ENCODE results near the gene CBX6. TPM values are rescaled to one million over a fixed set of nuclear protein-coding genes. Genes with fewer than 3 reads are reported as not detected.
"Not testable (repeated sequence)": the region's sequence is repeated elsewhere in the genome, so short reads cannot be mapped to it uniquely, and the experiment has no call there.

Gene CBX6
- total RNA-seq, 2 experiments from 2014 or later, result 45.2 to 67.2 TPM

- Histone ChIP-seq H3K4me2 (ENCODE audit: low read length) (no peak overlapping the region), H2AFZ (ENCODE audit: low read length) (no peak overlapping the region), H3K36me3 (ENCODE audit: insufficient read depth, low read length) (peaks cover 4% of the 10 kb centered on the region; the same call in 1 of the 2 replicates), H3K27ac (ENCODE audit: low read depth, low read length, poor library complexity, severe bottlenecking) (no peak overlapping the region), H3K4me1 (ENCODE audit: insufficient read depth, low read length, poor library complexity, severe bottlenecking) (no peaks in the 10 kb centered on the region), H3K79me2 (ENCODE audit: insufficient read depth, low read depth, low read length) (no peaks in the 10 kb centered on the region), H3K4me3 (ENCODE audit: low read depth, low read length, poor library complexity, severe bottlenecking) (no peak overlapping the region), H4K20me1 (ENCODE audit: insufficient read depth, low read length) (0 out of 2 replicates have a peak, but pooled peaks cover 5% of the 10 kb centered on the region), H3K9me3 (ENCODE audit: low read length) (no peaks in the 10 kb centered on the region), H3K9me2 (ENCODE audit: insufficient read depth, low read length) (no peaks in the 10 kb centered on the region)
- no peak for TF ChIP-seq CTCF (conservative IDR thresholded peaks at IDR 0.05; ENCODE audit: low read length)
- TF ChIP-seq EZH2phosphoT487 (IDR thresholded peaks at IDR 0.05; ENCODE audit: borderline replicate concordance, low read depth, low read length), result no peak
- intact Hi-C loops (cut with micrococcal nuclease; ENCODE audit: unreplicated experiment), result loop anchor here (5.0 kb wide), 1 partner anchor 91 kb away; no protein-coding TSS in a partner anchor
- ChIA-PET POLR2A (no interaction called here), CTCF (ENCODE audit: unreplicated experiment) (no interaction called here)
- no TSS peak for BruUV-seq (replicated peaks)
- no peak for DNase-seq (ENCODE audit: low spot score)
These were observed 13.5 kb downstream of the CBX6 start for GRCh38 chr22:38858492-38858891.

GRCh38 chr22:38854476-38854875 lies 17.5 kb downstream of the CBX6 start:
- H3K9me3 ChIP-seq (ENCODE audit: low read length); H3K36me3 ChIP-seq (ENCODE audit: insufficient read depth, low read length); H3K4me3 ChIP-seq (ENCODE audit: low read depth, low read length, poor library complexity, severe bottlenecking); intact Hi-C loops (cut with micrococcal nuclease; ENCODE audit: unreplicated experiment); H4K20me1 ChIP-seq (ENCODE audit: insufficient read depth, low read length); H3K9me2 ChIP-seq (ENCODE audit: insufficient read depth, low read length); H3K27ac ChIP-seq (ENCODE audit: low read depth, low read length, poor library complexity, severe bottlenecking); H3K4me2 ChIP-seq (ENCODE audit: low read length); CTCF ChIA-PET (ENCODE audit: unreplicated experiment); DNase-seq (ENCODE audit: low spot score); H3K79me2 ChIP-seq (ENCODE audit: insufficient read depth, low read depth, low read length); H2AFZ ChIP-seq (ENCODE audit: low read length); H3K4me1 ChIP-seq (ENCODE audit: insufficient read depth, low read length, poor library complexity, severe bottlenecking); BruUV-seq (replicated peaks): not testable (repeated sequence)
- POLR2A ChIA-PET, result interaction anchor here (0.7 kb wide), 1 partner anchor 871 kb away, joined by 4 read pairs; no protein-coding TSS in a partner anchor

- H3K4me2 ChIP-seq (ENCODE audit: low read length); CTCF ChIA-PET (ENCODE audit: unreplicated experiment); H2AFZ ChIP-seq (ENCODE audit: low read length); H3K9me3 ChIP-seq (ENCODE audit: low read length); H4K20me1 ChIP-seq (ENCODE audit: insufficient read depth, low read length); DNase-seq (ENCODE audit: low spot score); H3K27ac ChIP-seq (ENCODE audit: low read depth, low read length, poor library complexity, severe bottlenecking); H3K9me2 ChIP-seq (ENCODE audit: insufficient read depth, low read length); H3K4me1 ChIP-seq (ENCODE audit: insufficient read depth, low read length, poor library complexity, severe bottlenecking); H3K4me3 ChIP-seq (ENCODE audit: low read depth, low read length, poor library complexity, severe bottlenecking); POLR2A ChIA-PET; intact Hi-C loops (cut with micrococcal nuclease; ENCODE audit: unreplicated experiment); H3K79me2 ChIP-seq (ENCODE audit: insufficient read depth, low read depth, low read length); BruUV-seq (replicated peaks); H3K36me3 ChIP-seq (ENCODE audit: insufficient read depth, low read length): not testable (repeated sequence)
These were observed 18.1 kb downstream of the CBX6 start for GRCh38 chr22:38853883-38854282.

- BruUV-seq (replicated peaks), result no TSS peak
- Histone ChIP-seq H3K4me1 (ENCODE audit: insufficient read depth, low read length, poor library complexity, severe bottlenecking) (no peaks in the 10 kb centered on the region), H3K4me2 (ENCODE audit: low read length) (no peak overlapping the region), H2AFZ (ENCODE audit: low read length) (no peak overlapping the region), H3K4me3 (ENCODE audit: low read depth, low read length, poor library complexity, severe bottlenecking) (no peak overlapping the region), H3K36me3 (ENCODE audit: insufficient read depth, low read length) (no peaks in the 10 kb centered on the region), H3K27ac (ENCODE audit: low read depth, low read length, poor library complexity, severe bottlenecking) (no peak overlapping the region), H3K9me3 (ENCODE audit: low read length) (no peaks in the 10 kb centered on the region), H3K9me2 (ENCODE audit: insufficient read depth, low read length) (no peaks in the 10 kb centered on the region), H3K79me2 (ENCODE audit: insufficient read depth, low read depth, low read length) (no peaks in the 10 kb centered on the region), H4K20me1 (ENCODE audit: insufficient read depth, low read length) (no peaks in the 10 kb centered on the region)
- CTCF ChIA-PET (ENCODE audit: unreplicated experiment), result no interaction called here
- intact Hi-C loops (cut with micrococcal nuclease; ENCODE audit: unreplicated experiment), result no loop called here
- POLR2A ChIA-PET, result no interaction called here
- TF ChIP-seq CTCF (conservative IDR thresholded peaks at IDR 0.05; ENCODE audit: low read length) (no peak), EZH2phosphoT487 (IDR thresholded peaks at IDR 0.05; ENCODE audit: borderline replicate concordance, low read depth, low read length) (no peak)
- no peak for DNase-seq (ENCODE audit: low spot score)
These were observed 18.8 kb downstream of the CBX6 start for GRCh38 chr22:38853196-38853651.

All from OCI-LY7 (cell line).